ENCODE results near the gene ALG12.

GRCh38 chr22:49949914-49950292, 31.7 kb upstream of the ALG12 start:
- TF ChIP-seq CTCF (conservative IDR thresholded peaks at IDR 0.05; ENCODE audit: low read length) (no peak), EZH2phosphoT487 (IDR thresholded peaks at IDR 0.05; ENCODE audit: borderline replicate concordance, low read depth, low read length) (no peak)

Data from OCI-LY7 (cell line).